Renal cortical epithelial cell (primary cell): ENCODE results near the gene NOL12. TPM values are rescaled to one million over a fixed set of nuclear protein-coding genes. Genes with fewer than 3 reads are reported as not detected.
"Not testable (repeated sequence)": the region's sequence is repeated elsewhere in the genome, so short reads cannot be mapped to it uniquely, and the experiment has no call there.

Source experiments
- DNase-seq: peaks from one replicate; pipeline ENCODE4 v3.0.0-alpha.2; 2011; ENCODE audit warnings: low read depth
- total RNA-seq: library from RNA; depleted of rRNA; stranded (reverse); fragments of >200 nt; gene quantifications from 2 replicates; pipeline ENCODE4 v1.2.3, GENCODE V29; 2014

NOL12 gene
- total RNA-seq, 1 donor from 2014 or later: 19.6 TPM

- no peak for DNase-seq
Measured at GRCh38 chr22:37679670-37680069, 6.5 kb upstream of the NOL12 start.

- no peak for DNase-seq
Measured at GRCh38 chr22:37680191-37680851, 5.8 kb upstream of the NOL12 start.

GRCh38 chr22:37681001-37681424 lies 5.1 kb upstream of the NOL12 start:
- no peak for DNase-seq

GRCh38 chr22:37681556-37682049 lies 4.5 kb upstream of the NOL12 start:
- peak; percentile 56 for DNase-seq

- peak; percentile 10 for DNase-seq
Measured at GRCh38 chr22:37684803-37685615, 1.1 kb upstream of the NOL12 start.

- DNase-seq: no peak
Measured at GRCh38 chr22:37690407-37690806, 4.3 kb downstream of the NOL12 start.

GRCh38 chr22:37690901-37691504 lies 4.9 kb downstream of the NOL12 start:
- DNase-seq: no peak

- DNase-seq: no peak
Measured at GRCh38 chr22:37692627-37693285, 6.6 kb downstream of the NOL12 start.

GRCh38 chr22:37694131-37694530 lies 8.0 kb downstream of the NOL12 start:
- DNase-seq: not testable (repeated sequence)

GRCh38 chr22:37696260-37696656 lies 10.1 kb downstream of the NOL12 start:
- not testable (repeated sequence) for DNase-seq

- DNase-seq: peak; percentile 92
Measured at GRCh38 chr22:37696657-37697537, 10.8 kb downstream of the NOL12 start, which contains the start of gene TRIOBP. TSS of gene TRIOBP (plus strand) at chr22:37697048. CDS start at chr22:37701366, 4,318 bp downstream.

- DNase-seq: no peak
Measured at GRCh38 chr22:37697538-37697835, 11.3 kb downstream of the NOL12 start.

GRCh38 chr22:37701141-37701786 lies 15.1 kb downstream of the NOL12 start:
- DNase-seq: no peak

GRCh38 chr22:37703906-37704305 lies 17.8 kb downstream of the NOL12 start:
- DNase-seq: no peak

GRCh38 chr22:37704645-37705044 lies 18.5 kb downstream of the NOL12 start:
- DNase-seq: no peak

- no peak for DNase-seq
Measured at GRCh38 chr22:37705205-37705604, 19.1 kb downstream of the NOL12 start.

GRCh38 chr22:37708580-37709444 lies 22.7 kb downstream of the NOL12 start:
- DNase-seq: no peak

GRCh38 chr22:37709445-37709765 lies 23.3 kb downstream of the NOL12 start:
- DNase-seq: no peak

- DNase-seq: peak; percentile 15
Measured at GRCh38 chr22:37710675-37711074, 24.5 kb downstream of the NOL12 start.

- DNase-seq: no peak
Measured at GRCh38 chr22:37711490-37711889, 25.3 kb downstream of the NOL12 start.
